ENCODE measurements around the gene PIP4K2C. TPM values are rescaled to one million over a fixed set of nuclear protein-coding genes. Genes with fewer than 3 reads are reported as not detected.

PIP4K2C gene
- total RNA-seq, 1 experiment from 2014 or later, result 37.1 TPM

- Histone ChIP-seq H2BK120ac (ENCODE audit: low read depth, low read length, poor library complexity, severe bottlenecking) (no peak overlapping the region), H2BK5ac (ENCODE audit: insufficient read length, low read length) (no peak overlapping the region), H3K18ac (ENCODE audit: insufficient read length, low read depth, low read length) (no peak overlapping the region), H3K14ac (ENCODE audit: insufficient read depth, low read length) (no peak overlapping the region), H4K91ac (ENCODE audit: insufficient read length, low read depth, low read length) (no peak overlapping the region), H3K79me1 (ENCODE audit: insufficient read depth, low read depth, low read length, poor library complexity, severe bottlenecking) (peaks cover 14% of the 10 kb centered on the region), H2BK12ac (ENCODE audit: insufficient read length, low read depth, low read length) (no peak overlapping the region), H3K56ac (ENCODE audit: insufficient read length, low read depth, low read length) (no peak overlapping the region), H3K4ac (ENCODE audit: low read depth, low read length) (no peak overlapping the region), H3K9me3 (ENCODE audit: control insufficient read depth, low read depth, low read length) (no peaks in the 10 kb centered on the region), H2BK15ac (ENCODE audit: low read depth, low read length) (no peak overlapping the region), H2AK5ac (ENCODE audit: insufficient read length, low read length) (no peak overlapping the region), H2AFZ (ENCODE audit: low read length) (no peak overlapping the region), H3T11ph (ENCODE audit: low read length) (no peak overlapping the region), H2BK20ac (ENCODE audit: low read depth, low read length, poor library complexity, severe bottlenecking) (no peak overlapping the region), H3K9ac (ENCODE audit: extremely low read depth, insufficient read length, low read length) (no peak overlapping the region), H3K27ac (ENCODE audit: insufficient read length, low read depth, low read length) (no peak overlapping the region), H4K8ac (replicated peaks; ENCODE audit: insufficient read length, low read depth, low read length) (no peak overlapping the region), H3K4me2 (ENCODE audit: insufficient read depth, insufficient read length, low read length) (peak overlapping the region; percentile 56), H3K23me2 (ENCODE audit: insufficient read length, low read depth, low read length, poor library complexity, severe bottlenecking) (peaks cover 16% of the 10 kb centered on the region), H4K20me1 (ENCODE audit: control insufficient read depth, insufficient read depth, insufficient read length) (no peaks in the 10 kb centered on the region), H3K27me3 (ENCODE audit: insufficient read depth, low read length) (no peaks in the 10 kb centered on the region; the same call in 1 of the 2 replicates), H3K23ac (ENCODE audit: insufficient read length, low read depth, low read length) (no peak overlapping the region), H4K5ac (ENCODE audit: insufficient read length, low read depth, low read length) (no peak overlapping the region), H3K79me2 (ENCODE audit: insufficient read depth, low read length) (no peaks in the 10 kb centered on the region; the same call in 1 of the 2 replicates), H3K4me1 (ENCODE audit: insufficient read depth, low read length) (peaks cover 11% of the 10 kb centered on the region)
- peaks cover 22% of the 10 kb centered on the region for H3K27me3 Mint-ChIP-seq (ENCODE audit: low read depth)
- no CpG with 5 or more reads among the region's 13 CpGs for WGBS (ENCODE audit: extremely low coverage, insufficient read length, low lambda C conversion rate)
- H3K4me3 Mint-ChIP-seq, result peak overlapping the region; percentile 84 to 89
- peak overlapping the region in 2 of 3 experiments; percentile 0 to 66; a peak in 1 of 7 replicates for H3K27ac Mint-ChIP-seq
- DNase-seq, result no peak
- no peaks in the 10 kb centered on the region for H3K9me3 Mint-ChIP-seq
- TF ChIP-seq, protein P1, sequence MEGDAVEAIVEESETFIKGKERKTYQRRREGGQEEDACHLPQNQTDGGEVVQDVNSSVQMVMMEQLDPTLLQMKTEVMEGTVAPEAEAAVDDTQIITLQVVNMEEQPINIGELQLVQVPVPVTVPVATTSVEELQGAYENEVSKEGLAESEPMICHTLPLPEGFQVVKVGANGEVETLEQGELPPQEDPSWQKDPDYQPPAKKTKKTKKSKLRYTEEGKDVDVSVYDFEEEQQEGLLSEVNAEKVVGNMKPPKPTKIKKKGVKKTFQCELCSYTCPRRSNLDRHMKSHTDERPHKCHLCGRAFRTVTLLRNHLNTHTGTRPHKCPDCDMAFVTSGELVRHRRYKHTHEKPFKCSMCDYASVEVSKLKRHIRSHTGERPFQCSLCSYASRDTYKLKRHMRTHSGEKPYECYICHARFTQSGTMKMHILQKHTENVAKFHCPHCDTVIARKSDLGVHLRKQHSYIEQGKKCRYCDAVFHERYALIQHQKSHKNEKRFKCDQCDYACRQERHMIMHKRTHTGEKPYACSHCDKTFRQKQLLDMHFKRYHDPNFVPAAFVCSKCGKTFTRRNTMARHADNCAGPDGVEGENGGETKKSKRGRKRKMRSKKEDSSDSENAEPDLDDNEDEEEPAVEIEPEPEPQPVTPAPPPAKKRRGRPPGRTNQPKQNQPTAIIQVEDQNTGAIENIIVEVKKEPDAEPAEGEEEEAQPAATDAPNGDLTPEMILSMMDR (conservative IDR thresholded peaks at IDR 0.05), result no peak
- peaks cover 51 to 65% of the 10 kb centered on the region in 2 experiments for H3K4me1 Mint-ChIP-seq
- peaks cover 3 to 11% (median 10%) of the 10 kb centered on the region in 3 experiments; a peak in 5 of 7 replicates for H3K36me3 Mint-ChIP-seq (ENCODE audit: insufficient read depth in 1 of 3, low read depth in 3 of 3)
These were observed 41.6 kb upstream of the PIP4K2C start for GRCh38 chr12:57549203-57549908.

Measured in H9 (cell line).